K562 (cell line): Measurements from ENCODE around the gene TINAGL1. TPM values are rescaled to one million over a fixed set of nuclear protein-coding genes. Genes with fewer than 3 reads are reported as not detected.

Experiments used
- ATAC-seq: fragments of 200-7000 bp; cut with Tn5 transposase; 3 replicates; pipeline ENCODE4 v1.9.1; 2020; ENCODE audit warnings: moderate library complexity
- BruUV-seq: library from RNA; stranded (reverse); fragments of 400-500 nt; replicated peaks from 2 replicates; lab custom pipeline; 2021; lab: Mats Ljungman, UMichigan
- CTCF ChIA-PET: fragments of 300-600 bp; formaldehyde crosslinking; extraction: SDS; loops from one replicate; lab custom pipeline; 2021; ENCODE audit warnings: low intra/inter-chr PET ratio; lab: Yijun Ruan, JAX
- POLR2A ChIA-PET: fragments of 300-600, 350-650 bp; sonication (Branson Sonifier 250); formaldehyde crosslinking; extraction: SDS; loops from one replicate; lab custom pipeline; 2021; ENCODE audit warnings: antibody characterized with exemption, inconsistent platforms; lab: Yijun Ruan, JAX
- DNase-seq, 4 experiments: peaks; one replicate each; pipeline versions ENCODE4 v3.0.0 to v3.0.0-alpha.2; 2011 to 2018; ENCODE audit warnings: low spot score in 3 of 4, mixed read lengths in 3 of 4; ENCODE audit errors: extremely low read depth in 1 of 4
- FAIRE-seq: peaks from 2 replicates; lab custom pipeline; 2011; peaks lifted over from hg19 to GRCh38; lab: Jason Lieb, UNC
- H2AFZ ChIP-seq: 2 replicates; pipeline ENCODE4 v1.6.0; 2011; ENCODE audit warnings: low read depth, low read length, control low read depth, inconsistent platforms
- H3K27ac ChIP-seq: fragments of 200-600 bp; 3 replicates; pipeline ENCODE4 v1.8.0; 2011; ENCODE audit warnings: low read depth, mild to moderate bottlenecking, control low read depth, inconsistent platforms, low read length, moderate library complexity, mixed read lengths; ENCODE audit errors: extremely low read depth
- H3K27me3 ChIP-seq, 2 experiments: fragments of 300-600 bp in 1 of 2; 2 replicates in 1 of 2; 3 replicates in 1 of 2; pipeline versions ENCODE4 v1.6.0 to v1.8.0; 2011; ENCODE audit warnings: inconsistent platforms in 2 of 2, low read length in 2 of 2, mild to moderate bottlenecking in 1 of 2, mixed read lengths in 1 of 2, moderate library complexity in 1 of 2; ENCODE audit not compliant: control insufficient read depth in 2 of 2, insufficient read depth in 2 of 2
- H3K36me3 ChIP-seq: fragments of 300-600 bp; 3 replicates; pipeline ENCODE4 v1.8.0; 2011; ENCODE audit warnings: mild to moderate bottlenecking, low read length, inconsistent platforms; ENCODE audit not compliant: control insufficient read depth, insufficient read depth
- H3K4me1 ChIP-seq, 2 experiments: fragments of 200-600 bp in 1 of 2; replicated peaks in 1 of 2; 2 replicates in 1 of 2; 3 replicates in 1 of 2; pipeline versions ENCODE4 v1.5.1 to v1.8.0; 2011; ENCODE audit warnings: inconsistent platforms in 2 of 2, low read length in 2 of 2, mild to moderate bottlenecking in 1 of 2, mixed read lengths in 1 of 2, moderate library complexity in 1 of 2; ENCODE audit not compliant: control insufficient read depth in 2 of 2, insufficient read depth in 2 of 2
- H3K4me2 ChIP-seq: 2 replicates; pipeline ENCODE4 v1.6.1; 2011; ENCODE audit warnings: low read length, control low read depth, inconsistent platforms, mixed read lengths; ENCODE audit not compliant: insufficient read depth
- H3K4me3 ChIP-seq: fragments of 200-600 bp; sonication (generic), shearing (Covaris generic); 2 replicates; pipeline ENCODE4 v1.5.1; 2016; ENCODE audit warnings: control low read depth, inconsistent platforms
- H3K79me2 ChIP-seq: fragments of 200-600 bp; 3 replicates; pipeline ENCODE4 v1.8.0; 2011; ENCODE audit warnings: low read length, inconsistent platforms; ENCODE audit not compliant: control insufficient read depth, insufficient read depth
- H3K9ac ChIP-seq, 2 experiments: 2 replicates each; pipeline versions ENCODE4 v1.6.0 to v1.6.1; 2011; ENCODE audit warnings: low read depth in 2 of 2, low read length in 2 of 2, control low read depth in 1 of 2, inconsistent platforms in 1 of 2, mild to moderate bottlenecking in 1 of 2, mixed read lengths in 1 of 2; ENCODE audit not compliant: insufficient read depth in 1 of 2
- H3K9me1 ChIP-seq: one replicate; pipeline ENCODE4 v1.6.0; 2011; ENCODE audit warnings: inconsistent platforms, mild to moderate bottlenecking, low read length, moderate library complexity; ENCODE audit not compliant: control insufficient read depth, insufficient read depth
- H3K9me3 ChIP-seq: replicated peaks from 2 replicates; pipeline ENCODE4 v1.5.1; 2011; ENCODE audit warnings: low read depth, low read length, inconsistent platforms; ENCODE audit not compliant: control insufficient read depth, insufficient read depth
- H4K20me1 ChIP-seq: replicated peaks from 2 replicates; pipeline ENCODE4 v1.6.1; 2011; ENCODE audit warnings: low read length, inconsistent platforms, mixed read lengths; ENCODE audit not compliant: control insufficient read depth, insufficient read depth
- BRF1 ChIP-seq: IDR thresholded peaks from 3 replicates; pipeline ENCODE4 v1.6.1; 2011; ENCODE audit warnings: borderline replicate concordance, mild to moderate bottlenecking; ENCODE audit not compliant: insufficient read length; ENCODE audit errors: extremely low read depth
- PHB ChIP-seq: fragments of 250-450 bp; sonication (Bioruptor Pico); IDR thresholded peaks from 2 replicates; pipeline ENCODE4 v1.5.0; 2021
- PHTF2 ChIP-seq: fragments of 250-450 bp; sonication (Bioruptor Pico); IDR thresholded peaks from 2 replicates; pipeline ENCODE4 v1.5.0; 2021; ENCODE audit warnings: mild to moderate bottlenecking
- SIN3A ChIP-seq, 2 experiments: fragments of 150-350 bp in 1 of 2; IDR thresholded peaks; 2 replicates each; pipeline ENCODE4 v1.6.1; 2011 to 2016; ENCODE audit warnings: borderline replicate concordance in 2 of 2, low read depth in 2 of 2, low read length in 2 of 2, mild to moderate bottlenecking in 2 of 2, moderate library complexity in 2 of 2; ENCODE audit not compliant: control insufficient read depth in 1 of 2
- ZNF121 ChIP-seq: sonication (generic); formaldehyde crosslinking; conservative IDR thresholded peaks from 2 replicates; pipeline ENCODE4 v1.8.0; 2022; ENCODE audit warnings: missing genetic modification reagents
- WGBS: fragments of 100-300 bp; shearing (Covaris generic); methylation state at CpG from one replicate; pipeline ENCODE4 v1.1.6; 2016; ENCODE audit warnings: low coverage, mixed read lengths; ENCODE audit not compliant: insufficient coverage; ENCODE audit errors: missing lambda C conversion rate; 5-methylcytosine and 5-hydroxymethylcytosine counted together
- in situ Hi-C: fragments of 300-500 bp; cut with MboI; formaldehyde crosslinking; loops from 4 replicates; pipeline ENCODE4 v1.15.0; 2018; ENCODE audit warnings: inconsistent platforms, mixed read lengths
- intact Hi-C: fragments of 100-400 bp; cut with micrococcal nuclease; formaldehyde crosslinking; loops from 2 replicates; pipeline ENCODE4 v1.14.2; 2022
- polyA plus RNA-seq, 8 experiments: library from polyadenylated mRNA; depleted of rRNA in 4 of 8; stranded (reverse) in 5 of 8; unstranded in 3 of 8; fragments of >200 nt; fragmentation: Nextera tagmentation in 2 of 8; fragmentation: Illumina TruSeq in 1 of 8; extraction: Ambion mirVana in 2 of 8; extraction: Trizol in 1 of 8; gene quantifications; 2 replicates each; pipeline versions ENCODE4 v1.2.1 to v1.2.3, GENCODE V29; 2011 to 2014; ENCODE audit warnings: inconsistent platforms in 1 of 8, missing spikeins in 1 of 8
- total RNA-seq, 7 experiments: library from RNA; depleted of rRNA in 6 of 7; stranded (reverse); fragments of >200 nt in 6 of 7; fragmentation: Illumina TruSeq in 2 of 7; extraction: Trizol in 2 of 7; gene quantifications; 2 replicates each; pipeline versions ENCODE4 v1.2.1 to v1.2.3, GENCODE V29; 2011 to 2021; ENCODE audit warnings: low replicate concordance in 1 of 7
- TF ChIP-seq, protein P1 (sequence below), 2 experiments: fragments of 450-650 bp; IDR thresholded peaks; 2 replicates each; pipeline ENCODE4 v1.6.1; 2016

The TINAGL1 gene
- total and polyA plus RNA-seq, 9 of the 15 experiments (the other 6 are each of a cell fraction or from before 2014, with no cell fraction given) = 0.04 to 1.2 (median 0.07) TPM; not detected in 4

DNA sequence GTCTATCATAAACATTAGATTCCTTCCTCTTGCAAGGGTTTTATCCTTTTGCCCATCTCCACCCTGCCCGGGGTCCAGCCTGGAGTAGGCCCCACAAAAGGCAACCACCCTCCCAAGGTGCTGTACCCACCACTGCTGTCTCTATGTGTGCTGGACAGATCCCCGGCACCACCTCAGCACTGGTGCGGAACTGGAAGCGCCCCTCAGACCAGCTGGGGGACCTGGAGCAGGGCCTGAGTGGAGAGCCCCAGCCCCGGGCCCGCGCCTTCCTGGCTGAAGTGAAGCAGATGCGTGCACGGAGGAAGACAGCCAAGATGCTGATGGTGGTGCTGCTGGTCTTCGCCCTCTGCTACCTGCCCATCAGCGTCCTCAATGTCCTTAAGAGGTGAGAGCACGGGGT is 47.0 kb downstream of the TINAGL1 start:
- CTCF ChIA-PET = no interaction called here
- Histone ChIP-seq H3K4me3 (no peak overlapping the region), H3K9me3 (no peaks in the 10 kb centered on the region), H2AFZ (no peak overlapping the region), H3K9ac (no peak overlapping the region), H4K20me1 (peaks cover 16% of the 10 kb centered on the region), H3K79me2 (no peaks in the 10 kb centered on the region), H3K4me2 (no peak overlapping the region), H3K36me3 (peaks cover 4% of the 10 kb centered on the region; the same call in 1 of the 3 replicates), H3K27me3 (peaks cover 8 to 21% of the 10 kb centered on the region in 2 experiments), H3K4me1 (peaks cover 0 to 25% of the 10 kb centered on the region in 2 experiments; a peak in 3 of 5 replicates), H3K27ac (no peak overlapping the region), H3K9me1 (no peaks in the 10 kb centered on the region)
- TF ChIP-seq, protein P1, sequence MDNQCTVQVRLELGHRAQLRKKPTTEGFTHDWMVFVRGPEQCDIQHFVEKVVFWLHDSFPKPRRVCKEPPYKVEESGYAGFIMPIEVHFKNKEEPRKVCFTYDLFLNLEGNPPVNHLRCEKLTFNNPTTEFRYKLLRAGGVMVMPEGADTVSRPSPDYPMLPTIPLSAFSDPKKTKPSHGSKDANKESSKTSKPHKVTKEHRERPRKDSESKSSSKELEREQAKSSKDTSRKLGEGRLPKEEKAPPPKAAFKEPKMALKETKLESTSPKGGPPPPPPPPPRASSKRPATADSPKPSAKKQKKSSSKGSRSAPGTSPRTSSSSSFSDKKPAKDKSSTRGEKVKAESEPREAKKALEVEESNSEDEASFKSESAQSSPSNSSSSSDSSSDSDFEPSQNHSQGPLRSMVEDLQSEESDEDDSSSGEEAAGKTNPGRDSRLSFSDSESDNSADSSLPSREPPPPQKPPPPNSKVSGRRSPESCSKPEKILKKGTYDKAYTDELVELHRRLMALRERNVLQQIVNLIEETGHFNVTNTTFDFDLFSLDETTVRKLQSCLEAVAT (IDR thresholded peaks at IDR 0.05) = no peak
- TF ChIP-seq PHB (CRISPR knock-in tag) (no peak), SIN3A (IDR thresholded peaks at IDR 0.05; ENCODE audit: borderline replicate concordance in 2 of 2, control insufficient read depth in 1 of 2, low read depth in 2 of 2, low read length in 2 of 2) (no peak), BRF1 (no peak), ZNF121 (CRISPR knock-in tag) (no peak), PHTF2 (no peak)
- 66% methylated on average over 10 of the region's 12 CpGs for WGBS
- POLR2A ChIA-PET = interaction anchor here (0.6 to 1.3 kb wide), 3 partner anchors 13 to 25 kb away, joined by 3 to 4 read pairs (median 4); no protein-coding TSS in a partner anchor
- in situ Hi-C loops (no loop called here), intact Hi-C loops (no loop called here)
- ATAC-seq (no peak), DNase-seq (no peak), FAIRE-seq (no peak)
- no TSS peak for BruUV-seq
